Measurements from ENCODE around the gene COL4A5. TPM values are rescaled to one million over a fixed set of nuclear protein-coding genes. Genes with fewer than 3 reads are reported as not detected.

Gene COL4A5
- total RNA-seq, 1 experiment from 2014 or later = 0.60 TPM

GRCh38 chrX:108731153-108731552 lies 291.5 kb downstream of the COL4A5 start:
- Histone ChIP-seq H3K27ac (ENCODE audit: low read depth, low read length, poor library complexity, severe bottlenecking) (no peak overlapping the region), H3K4me1 (ENCODE audit: insufficient read depth, low read length, poor library complexity, severe bottlenecking) (no peaks in the 10 kb centered on the region), H3K4me3 (ENCODE audit: low read depth, low read length, poor library complexity, severe bottlenecking) (no peak overlapping the region), H3K27me3 (replicated peaks; ENCODE audit: insufficient read depth, low read depth, low read length, poor library complexity) (peaks cover 91% of the 10 kb centered on the region), H3K9me3 (ENCODE audit: low read depth, low read length, poor library complexity, severe bottlenecking) (no peaks in the 10 kb centered on the region), H3K36me3 (ENCODE audit: insufficient read depth, low read length, poor library complexity, severe bottlenecking) (no peaks in the 10 kb centered on the region)
- CTCF ChIA-PET = no interaction called here
- no peak for TF ChIP-seq CTCF (conservative IDR thresholded peaks at IDR 0.05; ENCODE audit: low read depth, low read length)
- no peak for TF ChIP-seq EZH2 (IDR thresholded peaks at IDR 0.05; ENCODE audit: borderline replicate concordance, low read depth, low read length, poor library complexity, severe bottlenecking)
- POLR2A ChIA-PET (ENCODE audit: low non-redundant PET) = no interaction called here
- no TSS peak for BruUV-seq (replicated peaks)
- no peak for DNase-seq (ENCODE audit: low spot score)
- intact Hi-C loops (cut with micrococcal nuclease; ENCODE audit: unreplicated experiment) = no loop called here

GRCh38 chrX:108732630-108733321 lies 293.1 kb downstream of the COL4A5 start:
- Histone ChIP-seq H3K27me3 (replicated peaks; ENCODE audit: insufficient read depth, low read depth, low read length, poor library complexity) (peaks cover 96% of the 10 kb centered on the region), H3K36me3 (ENCODE audit: insufficient read depth, low read length, poor library complexity, severe bottlenecking) (no peaks in the 10 kb centered on the region), H3K4me1 (ENCODE audit: insufficient read depth, low read length, poor library complexity, severe bottlenecking) (no peaks in the 10 kb centered on the region), H3K27ac (ENCODE audit: low read depth, low read length, poor library complexity, severe bottlenecking) (no peak overlapping the region), H3K4me3 (ENCODE audit: low read depth, low read length, poor library complexity, severe bottlenecking) (no peak overlapping the region), H3K9me3 (ENCODE audit: low read depth, low read length, poor library complexity, severe bottlenecking) (no peaks in the 10 kb centered on the region)
- no TSS peak for BruUV-seq (replicated peaks)
- no peak for DNase-seq (ENCODE audit: low spot score)
- ChIA-PET CTCF (no interaction called here), POLR2A (ENCODE audit: low non-redundant PET) (no interaction called here)
- intact Hi-C loops (cut with micrococcal nuclease; ENCODE audit: unreplicated experiment) = no loop called here
- TF ChIP-seq EZH2 (IDR thresholded peaks at IDR 0.05; ENCODE audit: borderline replicate concordance, low read depth, low read length, poor library complexity, severe bottlenecking) = no peak

GRCh38 chrX:108734426-108734825 lies 294.8 kb downstream of the COL4A5 start:
- H3K27me3 ChIP-seq (replicated peaks; ENCODE audit: insufficient read depth, low read depth, low read length, poor library complexity) = peaks cover 85% of the 10 kb centered on the region
- CTCF ChIA-PET = no interaction called here
- no peak overlapping the region for H3K4me3 ChIP-seq (ENCODE audit: low read depth, low read length, poor library complexity, severe bottlenecking)

GRCh38 chrX:108735091-108735678 lies 295.5 kb downstream of the COL4A5 start:
- CTCF ChIA-PET = no interaction called here
- POLR2A ChIA-PET (ENCODE audit: low non-redundant PET) = no interaction called here
- H3K27ac ChIP-seq (ENCODE audit: low read depth, low read length, poor library complexity, severe bottlenecking) = no peak overlapping the region
- no peaks in the 10 kb centered on the region for H3K9me3 ChIP-seq (ENCODE audit: low read depth, low read length, poor library complexity, severe bottlenecking)
- H3K4me3 ChIP-seq (ENCODE audit: low read depth, low read length, poor library complexity, severe bottlenecking) = no peak overlapping the region
- BruUV-seq (replicated peaks) = no TSS peak
- TF ChIP-seq CTCF (conservative IDR thresholded peaks at IDR 0.05; ENCODE audit: low read depth, low read length) = no peak
- no peak for TF ChIP-seq EZH2 (IDR thresholded peaks at IDR 0.05; ENCODE audit: borderline replicate concordance, low read depth, low read length, poor library complexity, severe bottlenecking)
- intact Hi-C loops (cut with micrococcal nuclease; ENCODE audit: unreplicated experiment) = no loop called here
- no peaks in the 10 kb centered on the region for H3K4me1 ChIP-seq (ENCODE audit: insufficient read depth, low read length, poor library complexity, severe bottlenecking)
- peaks cover 81% of the 10 kb centered on the region for H3K27me3 ChIP-seq (replicated peaks; ENCODE audit: insufficient read depth, low read depth, low read length, poor library complexity)
- no peak for DNase-seq (ENCODE audit: low spot score)
- H3K36me3 ChIP-seq (ENCODE audit: insufficient read depth, low read length, poor library complexity, severe bottlenecking) = no peaks in the 10 kb centered on the region

More at GRCh38 chrX:108734426-108734825, 294.8 kb downstream of the COL4A5 start:
- DNase-seq (ENCODE audit: low spot score) = no peak
- TF ChIP-seq EZH2 (IDR thresholded peaks at IDR 0.05; ENCODE audit: borderline replicate concordance, low read depth, low read length, poor library complexity, severe bottlenecking) = no peak
- POLR2A ChIA-PET (ENCODE audit: low non-redundant PET) = no interaction called here
- intact Hi-C loops (cut with micrococcal nuclease; ENCODE audit: unreplicated experiment) = no loop called here
- Histone ChIP-seq H3K4me1 (ENCODE audit: insufficient read depth, low read length, poor library complexity, severe bottlenecking) (no peaks in the 10 kb centered on the region), H3K36me3 (ENCODE audit: insufficient read depth, low read length, poor library complexity, severe bottlenecking) (no peaks in the 10 kb centered on the region), H3K27ac (ENCODE audit: low read depth, low read length, poor library complexity, severe bottlenecking) (no peak overlapping the region), H3K9me3 (ENCODE audit: low read depth, low read length, poor library complexity, severe bottlenecking) (no peaks in the 10 kb centered on the region)
- BruUV-seq (replicated peaks) = no TSS peak
